KMS-11 (cell line): ENCODE measurements around the gene KANSL1.

Experiments
- H2AFZ ChIP-seq: fragments of 200-600 bp; sonication (generic); 2 replicates; pipeline ENCODE4 v1.6.1; 2016; ENCODE audit warnings: antibody characterized with exemption, mixed run types, low read depth
- H3K27ac ChIP-seq: fragments of 200-600 bp; sonication (generic); 2 replicates; pipeline ENCODE4 v1.6.1; 2016; ENCODE audit warnings: mild to moderate bottlenecking, mixed run types
- H3K27me3 ChIP-seq: fragments of 200-600 bp; sonication (generic); 2 replicates; pipeline ENCODE4 v1.6.1; 2017; ENCODE audit warnings: mild to moderate bottlenecking, low read depth, mixed run types, moderate library complexity; ENCODE audit not compliant: insufficient read depth
- H3K36me3 ChIP-seq: fragments of 200-600 bp; sonication (generic); 2 replicates; pipeline ENCODE4 v1.6.1; 2017; ENCODE audit warnings: mild to moderate bottlenecking, mixed run types; ENCODE audit not compliant: insufficient read depth
- H3K4me1 ChIP-seq: fragments of 200-600 bp; sonication (generic); 2 replicates; pipeline ENCODE4 v1.6.1; 2016; ENCODE audit warnings: mild to moderate bottlenecking, low read depth, mixed run types; ENCODE audit not compliant: poor library complexity, severe bottlenecking
- H3K4me2 ChIP-seq: fragments of 200-600 bp; sonication (generic); 2 replicates; pipeline ENCODE4 v1.7.0; 2016; ENCODE audit warnings: mild to moderate bottlenecking, mixed run types
- H3K4me3 ChIP-seq: fragments of 200-600 bp; sonication (generic); IDR thresholded peaks from 2 replicates; pipeline ENCODE4 v1.6.1; 2017; ENCODE audit warnings: low read depth, low read length, mixed read lengths; ENCODE audit not compliant: insufficient read depth
- H3K79me2 ChIP-seq: fragments of 200-600 bp; sonication (generic); 2 replicates; pipeline ENCODE4 v1.6.1; 2016; ENCODE audit warnings: low read depth, mixed run types; ENCODE audit not compliant: insufficient read depth
- H3K9ac ChIP-seq: fragments of 200-600 bp; sonication (generic); 2 replicates; pipeline ENCODE4 v1.6.1; 2016; ENCODE audit warnings: mild to moderate bottlenecking, mixed run types
- H4K20me1 ChIP-seq: fragments of 200-600 bp; sonication (generic); 2 replicates; pipeline ENCODE4 v1.6.1; 2016; ENCODE audit warnings: mild to moderate bottlenecking, mixed run types; ENCODE audit not compliant: insufficient read depth
- CTCF ChIP-seq: fragments of 200-600 bp; sonication (generic); conservative IDR thresholded peaks from 2 replicates; pipeline ENCODE4 v1.6.1; 2017; ENCODE audit warnings: low read depth, mild to moderate bottlenecking, antibody characterized with exemption, low read length, moderate library complexity, mixed read lengths

KANSL1 gene

GRCh38 chr17:46150216-46150963 lies 42.8 kb downstream of the KANSL1 start:
- H3K4me2 ChIP-seq, result peak overlapping the region; percentile 92; the same call in 1 of the 2 replicates
- no peak overlapping the region for H3K9ac ChIP-seq
- H3K4me1 ChIP-seq, result peaks cover 98% of the 10 kb centered on the region
- H3K27me3 ChIP-seq, result no peaks in the 10 kb centered on the region
- H3K79me2 ChIP-seq, result peaks cover 100% of the 10 kb centered on the region
- peaks cover 24% of the 10 kb centered on the region for H4K20me1 ChIP-seq
- no peak overlapping the region for H3K4me3 ChIP-seq
- no peaks in the 10 kb centered on the region for H3K36me3 ChIP-seq
- no peak for TF ChIP-seq CTCF
- no peak overlapping the region; the same call in 1 of the 2 replicates for H3K27ac ChIP-seq
- H2AFZ ChIP-seq, result no peak overlapping the region

DNA sequence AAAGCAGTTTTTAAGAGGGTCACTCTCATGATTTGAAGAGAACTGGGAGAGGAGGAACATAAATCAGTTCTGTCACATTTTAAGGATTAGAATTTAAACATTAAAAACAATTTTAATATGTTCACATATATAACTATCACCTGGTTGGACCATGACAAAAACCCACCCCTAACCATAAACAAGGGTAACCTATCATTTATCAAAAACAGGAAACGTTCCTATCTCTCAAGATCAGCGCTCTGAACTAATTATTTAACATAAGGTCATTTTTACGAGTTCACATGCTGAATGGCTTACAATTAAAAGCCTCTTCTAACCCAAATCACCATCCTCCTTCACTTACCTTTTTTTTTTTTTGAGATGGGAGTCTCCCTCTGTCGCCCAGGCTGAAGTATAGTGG lies 45.0 kb downstream of the KANSL1 start:
- Histone ChIP-seq H4K20me1 (peaks cover 19% of the 10 kb centered on the region), H3K9ac (no peak overlapping the region), H3K4me1 (peaks cover 98% of the 10 kb centered on the region), H3K27me3 (no peaks in the 10 kb centered on the region), H3K79me2 (peaks cover 99% of the 10 kb centered on the region), H3K27ac (no peak overlapping the region), H3K4me2 (peak overlapping the region; percentile 1; the same call in 1 of the 2 replicates), H3K36me3 (no peaks in the 10 kb centered on the region), H3K4me3 (no peak overlapping the region), H2AFZ (no peak overlapping the region)
- no peak for TF ChIP-seq CTCF

DNA sequence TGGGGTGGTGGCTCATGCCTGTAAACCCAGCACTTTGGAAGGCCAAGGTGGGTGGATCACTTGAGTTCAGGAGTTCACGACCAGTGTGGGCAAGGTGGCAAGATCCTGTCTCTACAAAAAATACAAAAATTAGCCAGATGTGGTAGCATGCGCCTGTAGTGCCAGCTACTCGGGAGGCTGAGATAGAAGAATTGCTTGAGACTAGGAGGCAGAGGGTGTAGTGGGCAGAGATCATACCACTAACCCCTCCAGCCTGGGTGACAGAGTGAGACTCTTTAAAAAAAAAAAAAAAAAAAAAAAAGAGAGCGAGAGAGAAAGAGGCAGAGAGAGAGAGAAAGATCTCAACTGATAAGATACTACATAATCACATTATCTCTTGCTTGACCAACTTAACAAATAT lies 45.9 kb downstream of the KANSL1 start:
- Histone ChIP-seq H3K36me3 (no peaks in the 10 kb centered on the region), H3K27ac (no peak overlapping the region), H3K4me2 (peak overlapping the region; percentile 15; the same call in 1 of the 2 replicates), H3K9ac (no peak overlapping the region), H3K4me3 (no peak overlapping the region), H3K79me2 (peaks cover 99% of the 10 kb centered on the region), H2AFZ (no peak overlapping the region), H4K20me1 (peaks cover 23% of the 10 kb centered on the region), H3K27me3 (no peaks in the 10 kb centered on the region), H3K4me1 (peaks cover 98% of the 10 kb centered on the region)
- TF ChIP-seq CTCF, result no peak

- Histone ChIP-seq H3K79me2 (peaks cover 99% of the 10 kb centered on the region), H3K27me3 (no peaks in the 10 kb centered on the region), H3K9ac (peak overlapping the region; percentile 12; the same call in 1 of the 2 replicates), H3K4me1 (peaks cover 98% of the 10 kb centered on the region), H4K20me1 (peaks cover 37% of the 10 kb centered on the region), H3K4me2 (peak overlapping the region; percentile 75), H3K36me3 (no peaks in the 10 kb centered on the region), H3K27ac (peak overlapping the region; percentile 63), H2AFZ (no peak overlapping the region), H3K4me3 (no peak overlapping the region)
- no peak for TF ChIP-seq CTCF
Measured at GRCh38 chr17:46144246-46144645, 49.0 kb downstream of the KANSL1 start.
